ENCODE measurements around the gene SWT1. TPM values are rescaled to one million over a fixed set of nuclear protein-coding genes. Genes with fewer than 3 reads are reported as not detected.
A peak's percentile ranks its signal among the peaks of the same experiment; 100 is the strongest.

SWT1 gene
- total and polyA plus RNA-seq, 7 experiments from 2014 or later = 4.1 to 11.5 (median 5.2) TPM

GRCh38 chr1:185279571-185279970 is 122.6 kb downstream of the SWT1 start:
- DNase-seq = no peak
- Histone ChIP-seq H3K9me3 (ENCODE audit: control insufficient read depth in 2 of 3, low read length in 3 of 3) (no peaks in the 10 kb centered on the region), H3K27ac (ENCODE audit: low read depth, low read length) (no peak overlapping the region), H3K27me3 (ENCODE audit: control insufficient read depth in 2 of 2, insufficient read depth in 2 of 2, low read length in 2 of 2) (no peaks in the 10 kb centered on the region), H3K4me3 (ENCODE audit: low read length) (no peak overlapping the region), H3K4me1 (ENCODE audit: control insufficient read depth in 2 of 2, insufficient read depth in 2 of 2, low read length in 2 of 2) (peaks cover 23 to 46% of the 10 kb centered on the region in 2 donors), H3K36me3 (ENCODE audit: control insufficient read depth in 2 of 3, insufficient read depth in 3 of 3, low read length in 3 of 3) (no peaks in the 10 kb centered on the region)
- intact Hi-C loops (cut with micrococcal nuclease) = no loop called here
- ATAC-seq = no peak
- H3K27ac Mint-ChIP-seq = peak overlapping the region in 7 of 9 donors; percentile 75 to 100 (median 96)
- H3K36me3 Mint-ChIP-seq = peaks cover 16 to 28% (median 22%) of the 10 kb centered on the region in 5 donors
- CTCF ChIA-PET = interaction anchor here (0.5 to 1.1 kb wide), 3 partner anchors 34 to 391 kb away, joined by 3 read pairs; no protein-coding TSS in a partner anchor
- H3K9me3 Mint-ChIP-seq = peaks cover 0 to 25% (median 12%) of the 10 kb centered on the region in 11 donors
- H3K4me1 Mint-ChIP-seq = peaks cover 31 to 62% (median 57%) of the 10 kb centered on the region in 7 donors
- H3K4me3 Mint-ChIP-seq = peak overlapping the region in 3 of 10 donors; percentile 11 to 76 (median 74)
- H3K27me3 Mint-ChIP-seq = no peaks in the 10 kb centered on the region
- POLR2A ChIA-PET = interaction anchor here (0.7 to 5.7 kb wide), 5 partner anchors 11 to 37 kb away, joined by 3 to 54 read pairs (median 4); partner anchors contain the start of gene IVNS1ABP

GRCh38 chr1:185280589-185280988 is 123.6 kb downstream of the SWT1 start:
- POLR2A ChIA-PET = interaction anchor here (0.7 to 5.7 kb wide), 12 partner anchors 10 to 532 kb away, joined by 3 to 54 read pairs (median 6); partner anchors contain the start of gene IVNS1ABP
- CTCF ChIA-PET = interaction anchor here (0.6 to 2.5 kb wide), 7 partner anchors 10 to 390 kb away, joined by 3 to 19 read pairs (median 3); no protein-coding TSS in a partner anchor
- no peaks in the 10 kb centered on the region for H3K36me3 ChIP-seq (ENCODE audit: control insufficient read depth in 2 of 3, insufficient read depth in 3 of 3, low read length in 3 of 3)

GRCh38 chr1:185281245-185281644 is 124.3 kb downstream of the SWT1 start:
- ATAC-seq (peak; percentile 92), DNase-seq (peak in 7 of 9 donors; percentile 56 to 81 (median 72))
- Histone ChIP-seq H3K4me3 (ENCODE audit: low read length) (peak overlapping the region; percentile 11), H3K9me3 (ENCODE audit: control insufficient read depth in 2 of 3, low read length in 3 of 3) (no peaks in the 10 kb centered on the region), H3K4me1 (ENCODE audit: control insufficient read depth in 2 of 2, insufficient read depth in 2 of 2, low read length in 2 of 2) (peaks cover 23 to 55% of the 10 kb centered on the region in 2 donors), H3K27me3 (ENCODE audit: control insufficient read depth in 2 of 2, insufficient read depth in 2 of 2, low read length in 2 of 2) (no peaks in the 10 kb centered on the region), H3K27ac (ENCODE audit: low read depth, low read length) (peak overlapping the region; percentile 59), H3K36me3 (ENCODE audit: control insufficient read depth in 2 of 3, insufficient read depth in 3 of 3, low read length in 3 of 3) (no peaks in the 10 kb centered on the region)
- no peaks in the 10 kb centered on the region for H3K27me3 Mint-ChIP-seq
- peak overlapping the region; percentile 62 to 88 (median 75) for H3K4me3 Mint-ChIP-seq
- intact Hi-C loops (cut with micrococcal nuclease) = loop anchor here (1.0 to 10.0 kb wide), 9 partner anchors 10 to 286 kb away; partner anchors contain the start of genes SWT1 (in 2 of the 2), TRMT1L (in 2 of the 2) and IVNS1ABP (in 1 of the 2)
- CTCF ChIA-PET = interaction anchor here (1.0 to 2.5 kb wide), 7 partner anchors 10 to 389 kb away, joined by 3 to 19 read pairs (median 4); partner anchors contain the start of gene IVNS1ABP
- peaks cover 0 to 25% (median 12%) of the 10 kb centered on the region in 11 donors for H3K9me3 Mint-ChIP-seq
- H3K36me3 Mint-ChIP-seq = peaks cover 16 to 29% (median 22%) of the 10 kb centered on the region in 5 donors
- POLR2A ChIA-PET = interaction anchor here (0.7 to 5.7 kb wide), 17 partner anchors 10 to 532 kb away, joined by 3 to 54 read pairs (median 6); partner anchors contain the start of gene IVNS1ABP
- peaks cover 40 to 75% (median 71%) of the 10 kb centered on the region in 7 donors for H3K4me1 Mint-ChIP-seq
- peak overlapping the region; percentile 86 to 100 (median 96) for H3K27ac Mint-ChIP-seq

More at GRCh38 chr1:185280589-185280988, 123.6 kb downstream of the SWT1 start:
- H3K27ac ChIP-seq (ENCODE audit: low read depth, low read length) = peak overlapping the region; percentile 59
- no peak overlapping the region for H3K4me3 ChIP-seq (ENCODE audit: low read length)
- H3K36me3 Mint-ChIP-seq = peaks cover 16 to 30% (median 22%) of the 10 kb centered on the region in 5 donors
- peaks cover 37 to 72% (median 67%) of the 10 kb centered on the region in 7 donors for H3K4me1 Mint-ChIP-seq
- H3K27me3 Mint-ChIP-seq = no peaks in the 10 kb centered on the region
- ATAC-seq = no peak
- peak overlapping the region in 8 of 10 donors; percentile 51 to 88 (median 72) for H3K4me3 Mint-ChIP-seq
- intact Hi-C loops (cut with micrococcal nuclease) = loop anchor here (2.0 to 10.0 kb wide), 4 partner anchors 14 to 126 kb away; partner anchors contain the start of genes SWT1 (in 2 of the 2) and TRMT1L (in 2 of the 2)
- H3K27me3 ChIP-seq (ENCODE audit: control insufficient read depth in 2 of 2, insufficient read depth in 2 of 2, low read length in 2 of 2) = no peaks in the 10 kb centered on the region
- no peaks in the 10 kb centered on the region for H3K9me3 ChIP-seq (ENCODE audit: control insufficient read depth in 2 of 3, low read length in 3 of 3)
- peaks cover 0 to 25% (median 12%) of the 10 kb centered on the region in 11 donors for H3K9me3 Mint-ChIP-seq
- peak in 1 of 9 donors; percentile 13 for DNase-seq
- H3K4me1 ChIP-seq (ENCODE audit: control insufficient read depth in 2 of 2, insufficient read depth in 2 of 2, low read length in 2 of 2) = peaks cover 23 to 55% of the 10 kb centered on the region in 2 donors
- H3K27ac Mint-ChIP-seq = peak overlapping the region; percentile 86 to 100 (median 96)

- intact Hi-C loops (cut with micrococcal nuclease) = loop anchor here (5.0 to 10.0 kb wide), 2 partner anchors 42 to 129 kb away; partner anchors contain the start of genes SWT1 (in 2 of the 2) and TRMT1L (in 2 of the 2)
- no peaks in the 10 kb centered on the region for H3K27me3 Mint-ChIP-seq
- Histone ChIP-seq H3K9me3 (ENCODE audit: control insufficient read depth in 2 of 3, low read length in 3 of 3) (no peaks in the 10 kb centered on the region), H3K27ac (ENCODE audit: low read depth, low read length) (no peak overlapping the region), H3K27me3 (ENCODE audit: control insufficient read depth in 2 of 2, insufficient read depth in 2 of 2, low read length in 2 of 2) (no peaks in the 10 kb centered on the region), H3K4me1 (ENCODE audit: control insufficient read depth in 2 of 2, insufficient read depth in 2 of 2, low read length in 2 of 2) (peaks cover 23 to 61% of the 10 kb centered on the region in 2 donors), H3K4me3 (ENCODE audit: low read length) (no peak overlapping the region), H3K36me3 (ENCODE audit: control insufficient read depth in 2 of 3, insufficient read depth in 3 of 3, low read length in 3 of 3) (no peaks in the 10 kb centered on the region)
- CTCF ChIA-PET = no interaction called here
- peak overlapping the region in 7 of 9 donors; percentile 31 to 98 (median 86) for H3K27ac Mint-ChIP-seq
- peaks cover 46 to 87% (median 80%) of the 10 kb centered on the region in 7 donors for H3K4me1 Mint-ChIP-seq
- POLR2A ChIA-PET = interaction anchor here (0.8 to 2.2 kb wide), 4 partner anchors 9 to 45 kb away, joined by 3 to 9 read pairs (median 6); partner anchors contain the start of gene IVNS1ABP
- H3K9me3 Mint-ChIP-seq = peaks cover 0 to 17% (median 10%) of the 10 kb centered on the region in 11 donors
- DNase-seq (no peak), ATAC-seq (no peak)
- H3K36me3 Mint-ChIP-seq = peaks cover 8 to 34% (median 14%) of the 10 kb centered on the region in 5 donors
- H3K4me3 Mint-ChIP-seq = peak overlapping the region in 3 of 10 donors; percentile 2 to 76 (median 6)
These were observed 127.1 kb downstream of the SWT1 start for GRCh38 chr1:185284116-185284515.

- no peaks in the 10 kb centered on the region for H3K9me3 ChIP-seq (ENCODE audit: control insufficient read depth in 2 of 3, low read length in 3 of 3)
- ATAC-seq (no peak), DNase-seq (no peak)
- H3K36me3 ChIP-seq (ENCODE audit: control insufficient read depth in 2 of 3, insufficient read depth in 3 of 3, low read length in 3 of 3) = no peaks in the 10 kb centered on the region
- CTCF ChIA-PET = interaction anchor here (2.7 kb wide), 1 partner anchor 46 kb away, joined by 10 read pairs; no protein-coding TSS in a partner anchor
- intact Hi-C loops (cut with micrococcal nuclease) = loop anchor here (5.0 to 10.0 kb wide), 2 partner anchors 42 to 130 kb away; partner anchors contain the start of genes SWT1 (in 2 of the 2) and TRMT1L (in 2 of the 2)
- peak overlapping the region in 5 of 10 donors; percentile 8 to 76 (median 24) for H3K4me3 Mint-ChIP-seq
- POLR2A ChIA-PET = interaction anchor here (0.8 to 2.2 kb wide), 4 partner anchors 9 to 46 kb away, joined by 3 to 9 read pairs (median 6); partner anchors contain the start of gene IVNS1ABP
- no peak overlapping the region for H3K4me3 ChIP-seq (ENCODE audit: low read length)
- peaks cover 8 to 37% (median 11%) of the 10 kb centered on the region in 5 donors for H3K36me3 Mint-ChIP-seq
- H3K27ac Mint-ChIP-seq = peak overlapping the region in 8 of 9 donors; percentile 74 to 98 (median 84)
- peaks cover 23 to 62% of the 10 kb centered on the region in 2 donors for H3K4me1 ChIP-seq (ENCODE audit: control insufficient read depth in 2 of 2, insufficient read depth in 2 of 2, low read length in 2 of 2)
- peaks cover 46 to 87% (median 80%) of the 10 kb centered on the region in 7 donors for H3K4me1 Mint-ChIP-seq
- H3K27ac ChIP-seq (ENCODE audit: low read depth, low read length) = no peak overlapping the region
- peaks cover 0 to 17% (median 6%) of the 10 kb centered on the region in 11 donors for H3K9me3 Mint-ChIP-seq
- no peaks in the 10 kb centered on the region for H3K27me3 Mint-ChIP-seq
- no peaks in the 10 kb centered on the region for H3K27me3 ChIP-seq (ENCODE audit: control insufficient read depth in 2 of 2, insufficient read depth in 2 of 2, low read length in 2 of 2)
These were observed 127.7 kb downstream of the SWT1 start for GRCh38 chr1:185284533-185285276.

- peaks cover 0 to 13% (median 0%) of the 10 kb centered on the region in 11 donors for H3K9me3 Mint-ChIP-seq
- H3K4me3 Mint-ChIP-seq = no peak overlapping the region
- intact Hi-C loops (cut with micrococcal nuclease) = loop anchor here (10.0 kb wide), 1 partner anchor 133 kb away; the partner anchor contains the start of genes SWT1 (in 2 of the 2) and TRMT1L (in 2 of the 2)
- peaks cover 32 to 78% (median 62%) of the 10 kb centered on the region in 7 donors for H3K4me1 Mint-ChIP-seq
- Histone ChIP-seq H3K27me3 (ENCODE audit: control insufficient read depth in 2 of 2, insufficient read depth in 2 of 2, low read length in 2 of 2) (no peaks in the 10 kb centered on the region), H3K36me3 (ENCODE audit: control insufficient read depth in 2 of 3, insufficient read depth in 3 of 3, low read length in 3 of 3) (no peaks in the 10 kb centered on the region), H3K27ac (ENCODE audit: low read depth, low read length) (no peak overlapping the region), H3K9me3 (ENCODE audit: control insufficient read depth in 2 of 3, low read length in 3 of 3) (no peaks in the 10 kb centered on the region), H3K4me3 (ENCODE audit: low read length) (no peak overlapping the region), H3K4me1 (ENCODE audit: control insufficient read depth in 2 of 2, insufficient read depth in 2 of 2, low read length in 2 of 2) (peaks cover 2 to 37% of the 10 kb centered on the region in 2 donors)
- H3K27ac Mint-ChIP-seq = no peak overlapping the region
- POLR2A ChIA-PET = no interaction called here
- ATAC-seq (no peak), DNase-seq (no peak)
- CTCF ChIA-PET = no interaction called here
- peaks cover 0 to 35% (median 8%) of the 10 kb centered on the region in 5 donors for H3K36me3 Mint-ChIP-seq
- H3K27me3 Mint-ChIP-seq = no peaks in the 10 kb centered on the region
These were observed 130.5 kb downstream of the SWT1 start for GRCh38 chr1:185287451-185287850.
